ENCODE measurements around the gene S100A11. TPM values are rescaled to one million over a fixed set of nuclear protein-coding genes. Genes with fewer than 3 reads are reported as not detected.

Gene S100A11
- polyA plus RNA-seq, 1 of the 3 experiments (the other 2 are of a cell fraction), result 736 TPM

- H2AFZ ChIP-seq (ENCODE audit: low read depth), result no peak overlapping the region
- H3K79me2 ChIP-seq (ENCODE audit: insufficient read depth), result peaks cover 33% of the 10 kb centered on the region
- H3K4me3 ChIP-seq (ENCODE audit: low read depth in 2 of 2, low read length in 1 of 2), result no peak overlapping the region
- peaks cover 14 to 22% of the 10 kb centered on the region in 2 experiments for H3K4me1 ChIP-seq (ENCODE audit: control insufficient read depth in 1 of 2, insufficient read depth in 2 of 2, low read depth in 1 of 2, low read length in 1 of 2)
- POLR2A ChIA-PET, result no interaction called here
- H3K27me3 ChIP-seq (ENCODE audit: insufficient read depth), result no peaks in the 10 kb centered on the region; the same call in 1 of the 2 replicates
- peaks cover 44% of the 10 kb centered on the region for H3F3A ChIP-seq (replicated peaks; ENCODE audit: insufficient read depth)
- peaks cover 24% of the 10 kb centered on the region for H4K20me1 ChIP-seq (ENCODE audit: insufficient read depth)
- 26% methylated on average over 6 of the region's 6 CpGs for WGBS (ENCODE audit: low lambda C conversion rate)
- H3K9ac ChIP-seq, result peak overlapping the region; percentile 3; the same call in 1 of the 2 replicates
- no peaks in the 10 kb centered on the region for H3K36me3 ChIP-seq (replicated peaks in 1 of 2; ENCODE audit: control insufficient read depth in 1 of 2, insufficient read depth in 2 of 2, low read length in 1 of 2)
- H3K4me2 ChIP-seq, result peak overlapping the region; percentile 3; the same call in 1 of the 2 replicates
- DNase-seq, result no peak
- no peaks in the 10 kb centered on the region for H3K9me2 ChIP-seq
- no peaks in the 10 kb centered on the region for H3K9me3 ChIP-seq
- CTCF ChIA-PET, result interaction anchor here (0.6 kb wide), 1 partner anchor 40 kb away, joined by 3 read pairs; no protein-coding TSS in a partner anchor
- peak overlapping the region in 1 of 2 experiments; percentile 95; a peak in 2 of 4 replicates for H3K27ac ChIP-seq (ENCODE audit: low read depth in 2 of 2, low read length in 1 of 2)
- TF ChIP-seq GATA2 (CRISPR knock-in tag; IDR thresholded peaks at IDR 0.05), result no peak
- TF ChIP-seq, protein P1, sequence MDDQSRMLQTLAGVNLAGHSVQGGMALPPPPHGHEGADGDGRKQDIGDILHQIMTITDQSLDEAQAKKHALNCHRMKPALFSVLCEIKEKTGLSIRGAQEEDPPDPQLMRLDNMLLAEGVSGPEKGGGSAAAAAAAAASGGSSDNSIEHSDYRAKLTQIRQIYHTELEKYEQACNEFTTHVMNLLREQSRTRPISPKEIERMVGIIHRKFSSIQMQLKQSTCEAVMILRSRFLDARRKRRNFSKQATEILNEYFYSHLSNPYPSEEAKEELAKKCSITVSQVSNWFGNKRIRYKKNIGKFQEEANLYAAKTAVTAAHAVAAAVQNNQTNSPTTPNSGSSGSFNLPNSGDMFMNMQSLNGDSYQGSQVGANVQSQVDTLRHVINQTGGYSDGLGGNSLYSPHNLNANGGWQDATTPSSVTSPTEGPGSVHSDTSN (IDR thresholded peaks at IDR 0.05), result peak; percentile 63
- no peak for TF ChIP-seq EZH2phosphoT487 (IDR thresholded peaks at IDR 0.05; ENCODE audit: borderline replicate concordance, low read depth)
- peak; percentile 35; the same call in 1 of the 2 replicates for TF ChIP-seq TAF1 (IDR thresholded peaks at IDR 0.05; ENCODE audit: borderline replicate concordance, low read depth, low read length)
- no peak for TF ChIP-seq CTCF (IDR thresholded peaks at IDR 0.05)
- TF ChIP-seq GABPA (IDR thresholded peaks at IDR 0.05; ENCODE audit: low read depth), result no peak
- no peak for TF ChIP-seq FOXM1 (IDR thresholded peaks at IDR 0.05; ENCODE audit: low read depth)
- TF ChIP-seq SIN3A (IDR thresholded peaks at IDR 0.05; ENCODE audit: borderline replicate concordance, low read depth, low read length), result peak; percentile 85; the same call in 1 of the 2 replicates
- TF ChIP-seq RFX5 (IDR thresholded peaks at IDR 0.05; ENCODE audit: low read length), result no peak
- no peak for TF ChIP-seq FOXJ3 (CRISPR knock-in tag; IDR thresholded peaks at IDR 0.05)
- no peak for TF ChIP-seq CHD2 (IDR thresholded peaks at IDR 0.05; ENCODE audit: low read length, partially characterized antibody)
- TF ChIP-seq MAX (IDR thresholded peaks at IDR 0.05; ENCODE audit: low read depth), result peak; percentile 41; the same call in 1 of the 2 replicates
- peak; percentile 87 for TF ChIP-seq JUND (IDR thresholded peaks at IDR 0.05)
- TF ChIP-seq, protein P2, sequence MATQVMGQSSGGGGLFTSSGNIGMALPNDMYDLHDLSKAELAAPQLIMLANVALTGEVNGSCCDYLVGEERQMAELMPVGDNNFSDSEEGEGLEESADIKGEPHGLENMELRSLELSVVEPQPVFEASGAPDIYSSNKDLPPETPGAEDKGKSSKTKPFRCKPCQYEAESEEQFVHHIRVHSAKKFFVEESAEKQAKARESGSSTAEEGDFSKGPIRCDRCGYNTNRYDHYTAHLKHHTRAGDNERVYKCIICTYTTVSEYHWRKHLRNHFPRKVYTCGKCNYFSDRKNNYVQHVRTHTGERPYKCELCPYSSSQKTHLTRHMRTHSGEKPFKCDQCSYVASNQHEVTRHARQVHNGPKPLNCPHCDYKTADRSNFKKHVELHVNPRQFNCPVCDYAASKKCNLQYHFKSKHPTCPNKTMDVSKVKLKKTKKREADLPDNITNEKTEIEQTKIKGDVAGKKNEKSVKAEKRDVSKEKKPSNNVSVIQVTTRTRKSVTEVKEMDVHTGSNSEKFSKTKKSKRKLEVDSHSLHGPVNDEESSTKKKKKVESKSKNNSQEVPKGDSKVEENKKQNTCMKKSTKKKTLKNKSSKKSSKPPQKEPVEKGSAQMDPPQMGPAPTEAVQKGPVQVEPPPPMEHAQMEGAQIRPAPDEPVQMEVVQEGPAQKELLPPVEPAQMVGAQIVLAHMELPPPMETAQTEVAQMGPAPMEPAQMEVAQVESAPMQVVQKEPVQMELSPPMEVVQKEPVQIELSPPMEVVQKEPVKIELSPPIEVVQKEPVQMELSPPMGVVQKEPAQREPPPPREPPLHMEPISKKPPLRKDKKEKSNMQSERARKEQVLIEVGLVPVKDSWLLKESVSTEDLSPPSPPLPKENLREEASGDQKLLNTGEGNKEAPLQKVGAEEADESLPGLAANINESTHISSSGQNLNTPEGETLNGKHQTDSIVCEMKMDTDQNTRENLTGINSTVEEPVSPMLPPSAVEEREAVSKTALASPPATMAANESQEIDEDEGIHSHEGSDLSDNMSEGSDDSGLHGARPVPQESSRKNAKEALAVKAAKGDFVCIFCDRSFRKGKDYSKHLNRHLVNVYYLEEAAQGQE (IDR thresholded peaks at IDR 0.05; ENCODE audit: low read depth, low read length), result peak; percentile 91
- 0 out of 2 replicates have a peak, but pooled peaks have one; percentile 64 for TF ChIP-seq MEF2A (IDR thresholded peaks at IDR 0.05; ENCODE audit: borderline replicate concordance, low read depth)
- 0 out of 2 replicates have a peak, but pooled peaks have one; percentile 24 for TF ChIP-seq ELF1 (IDR thresholded peaks at IDR 0.05)
- TF ChIP-seq POLR2AphosphoS5 (IDR thresholded peaks at IDR 0.05; ENCODE audit: low read depth, low read length), result peak; percentile 67; the same call in 1 of the 2 replicates
- no peak for TF ChIP-seq MXI1 (IDR thresholded peaks at IDR 0.05; ENCODE audit: low read depth, low read length)
- TF ChIP-seq, protein P3, sequence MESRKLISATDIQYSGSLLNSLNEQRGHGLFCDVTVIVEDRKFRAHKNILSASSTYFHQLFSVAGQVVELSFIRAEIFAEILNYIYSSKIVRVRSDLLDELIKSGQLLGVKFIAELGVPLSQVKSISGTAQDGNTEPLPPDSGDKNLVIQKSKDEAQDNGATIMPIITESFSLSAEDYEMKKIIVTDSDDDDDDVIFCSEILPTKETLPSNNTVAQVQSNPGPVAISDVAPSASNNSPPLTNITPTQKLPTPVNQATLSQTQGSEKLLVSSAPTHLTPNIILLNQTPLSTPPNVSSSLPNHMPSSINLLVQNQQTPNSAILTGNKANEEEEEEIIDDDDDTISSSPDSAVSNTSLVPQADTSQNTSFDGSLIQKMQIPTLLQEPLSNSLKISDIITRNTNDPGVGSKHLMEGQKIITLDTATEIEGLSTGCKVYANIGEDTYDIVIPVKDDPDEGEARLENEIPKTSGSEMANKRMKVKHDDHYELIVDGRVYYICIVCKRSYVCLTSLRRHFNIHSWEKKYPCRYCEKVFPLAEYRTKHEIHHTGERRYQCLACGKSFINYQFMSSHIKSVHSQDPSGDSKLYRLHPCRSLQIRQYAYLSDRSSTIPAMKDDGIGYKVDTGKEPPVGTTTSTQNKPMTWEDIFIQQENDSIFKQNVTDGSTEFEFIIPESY (IDR thresholded peaks at IDR 0.05; ENCODE audit: borderline replicate concordance, low read depth), result peak; percentile 70
- no peak for TF ChIP-seq RCOR1 (IDR thresholded peaks at IDR 0.05; ENCODE audit: low read length)
- TF ChIP-seq, protein P4, sequence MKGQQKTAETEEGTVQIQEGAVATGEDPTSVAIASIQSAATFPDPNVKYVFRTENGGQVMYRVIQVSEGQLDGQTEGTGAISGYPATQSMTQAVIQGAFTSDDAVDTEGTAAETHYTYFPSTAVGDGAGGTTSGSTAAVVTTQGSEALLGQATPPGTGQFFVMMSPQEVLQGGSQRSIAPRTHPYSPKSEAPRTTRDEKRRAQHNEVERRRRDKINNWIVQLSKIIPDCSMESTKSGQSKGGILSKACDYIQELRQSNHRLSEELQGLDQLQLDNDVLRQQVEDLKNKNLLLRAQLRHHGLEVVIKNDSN (IDR thresholded peaks at IDR 0.05; ENCODE audit: borderline replicate concordance, low read depth), result no peak
- TF ChIP-seq NFIC (IDR thresholded peaks at IDR 0.05; ENCODE audit: borderline replicate concordance), result peak; percentile 92
- peak; percentile 70; the same call in 1 of the 2 replicates for TF ChIP-seq TEAD4 (IDR thresholded peaks at IDR 0.05; ENCODE audit: borderline replicate concordance, insufficient read depth)
- peak; percentile 75 for TF ChIP-seq RXRA (IDR thresholded peaks at IDR 0.05; ENCODE audit: borderline replicate concordance, low read depth)
- TF ChIP-seq RAD21 (IDR thresholded peaks at IDR 0.05; ENCODE audit: low read length), result no peak
Observed at GRCh38 chr1:151994956-151995355, 41.8 kb downstream of the S100A11 start.
